K562 (cell line): Measurements from ENCODE around the gene HMOX1. TPM values are rescaled to one million over a fixed set of nuclear protein-coding genes. Genes with fewer than 3 reads are reported as not detected.
"Not testable (repeated sequence)": the region's sequence is repeated elsewhere in the genome, so short reads cannot be mapped to it uniquely, and the experiment has no call there.

Experiments used
- ATAC-seq: fragments of 200-7000 bp; cut with Tn5 transposase; 3 replicates; pipeline ENCODE4 v1.9.1; 2020; ENCODE audit warnings: moderate library complexity
- BruUV-seq: library from RNA; stranded (reverse); fragments of 400-500 nt; replicated peaks from 2 replicates; lab custom pipeline; 2021; lab: Mats Ljungman, UMichigan
- CTCF ChIA-PET: fragments of 300-600 bp; formaldehyde crosslinking; extraction: SDS; loops from one replicate; lab custom pipeline; 2021; ENCODE audit warnings: low intra/inter-chr PET ratio; lab: Yijun Ruan, JAX
- POLR2A ChIA-PET: fragments of 300-600, 350-650 bp; sonication (Branson Sonifier 250); formaldehyde crosslinking; extraction: SDS; loops from one replicate; lab custom pipeline; 2021; ENCODE audit warnings: antibody characterized with exemption, inconsistent platforms; lab: Yijun Ruan, JAX
- DNase-seq, 4 experiments: peaks; one replicate each; pipeline versions ENCODE4 v3.0.0 to v3.0.0-alpha.2; 2011 to 2018; ENCODE audit warnings: low spot score in 3 of 4, mixed read lengths in 3 of 4; ENCODE audit errors: extremely low read depth in 1 of 4
- FAIRE-seq: peaks from 2 replicates; lab custom pipeline; 2011; peaks lifted over from hg19 to GRCh38; lab: Jason Lieb, UNC
- H2AFZ ChIP-seq: 2 replicates; pipeline ENCODE4 v1.6.0; 2011; ENCODE audit warnings: low read depth, low read length, control low read depth, inconsistent platforms
- H3K27ac ChIP-seq: fragments of 200-600 bp; 3 replicates; pipeline ENCODE4 v1.8.0; 2011; ENCODE audit warnings: low read depth, mild to moderate bottlenecking, control low read depth, inconsistent platforms, low read length, moderate library complexity, mixed read lengths; ENCODE audit errors: extremely low read depth
- H3K27me3 ChIP-seq, 2 experiments: fragments of 300-600 bp in 1 of 2; 2 replicates in 1 of 2; 3 replicates in 1 of 2; pipeline versions ENCODE4 v1.6.0 to v1.8.0; 2011; ENCODE audit warnings: inconsistent platforms in 2 of 2, low read length in 2 of 2, mild to moderate bottlenecking in 1 of 2, mixed read lengths in 1 of 2, moderate library complexity in 1 of 2; ENCODE audit not compliant: control insufficient read depth in 2 of 2, insufficient read depth in 2 of 2
- H3K36me3 ChIP-seq: fragments of 300-600 bp; 3 replicates; pipeline ENCODE4 v1.8.0; 2011; ENCODE audit warnings: mild to moderate bottlenecking, low read length, inconsistent platforms; ENCODE audit not compliant: control insufficient read depth, insufficient read depth
- H3K4me1 ChIP-seq, 2 experiments: fragments of 200-600 bp in 1 of 2; replicated peaks in 1 of 2; 2 replicates in 1 of 2; 3 replicates in 1 of 2; pipeline versions ENCODE4 v1.5.1 to v1.8.0; 2011; ENCODE audit warnings: inconsistent platforms in 2 of 2, low read length in 2 of 2, mild to moderate bottlenecking in 1 of 2, mixed read lengths in 1 of 2, moderate library complexity in 1 of 2; ENCODE audit not compliant: control insufficient read depth in 2 of 2, insufficient read depth in 2 of 2
- H3K4me2 ChIP-seq: 2 replicates; pipeline ENCODE4 v1.6.1; 2011; ENCODE audit warnings: low read length, control low read depth, inconsistent platforms, mixed read lengths; ENCODE audit not compliant: insufficient read depth
- H3K4me3 ChIP-seq: fragments of 200-600 bp; sonication (generic), shearing (Covaris generic); 2 replicates; pipeline ENCODE4 v1.5.1; 2016; ENCODE audit warnings: control low read depth, inconsistent platforms
- H3K79me2 ChIP-seq: fragments of 200-600 bp; 3 replicates; pipeline ENCODE4 v1.8.0; 2011; ENCODE audit warnings: low read length, inconsistent platforms; ENCODE audit not compliant: control insufficient read depth, insufficient read depth
- H3K9ac ChIP-seq, 2 experiments: 2 replicates each; pipeline versions ENCODE4 v1.6.0 to v1.6.1; 2011; ENCODE audit warnings: low read depth in 2 of 2, low read length in 2 of 2, control low read depth in 1 of 2, inconsistent platforms in 1 of 2, mild to moderate bottlenecking in 1 of 2, mixed read lengths in 1 of 2; ENCODE audit not compliant: insufficient read depth in 1 of 2
- H3K9me1 ChIP-seq: one replicate; pipeline ENCODE4 v1.6.0; 2011; ENCODE audit warnings: inconsistent platforms, mild to moderate bottlenecking, low read length, moderate library complexity; ENCODE audit not compliant: control insufficient read depth, insufficient read depth
- H3K9me3 ChIP-seq: replicated peaks from 2 replicates; pipeline ENCODE4 v1.5.1; 2011; ENCODE audit warnings: low read depth, low read length, inconsistent platforms; ENCODE audit not compliant: control insufficient read depth, insufficient read depth
- H4K20me1 ChIP-seq: replicated peaks from 2 replicates; pipeline ENCODE4 v1.6.1; 2011; ENCODE audit warnings: low read length, inconsistent platforms, mixed read lengths; ENCODE audit not compliant: control insufficient read depth, insufficient read depth
- MTA2 ChIP-seq: fragments of 450-650 bp; IDR thresholded peaks from 2 replicates; pipeline ENCODE4 v1.6.1; 2016; ENCODE audit warnings: low read depth
- NFE2 ChIP-seq: IDR thresholded peaks from 2 replicates; pipeline ENCODE4 v1.6.1; 2014; ENCODE audit warnings: antibody characterized with exemption, low read depth
- WGBS: fragments of 100-300 bp; shearing (Covaris generic); methylation state at CpG from one replicate; pipeline ENCODE4 v1.1.6; 2016; ENCODE audit warnings: low coverage, mixed read lengths; ENCODE audit not compliant: insufficient coverage; ENCODE audit errors: missing lambda C conversion rate; 5-methylcytosine and 5-hydroxymethylcytosine counted together
- in situ Hi-C: fragments of 300-500 bp; cut with MboI; formaldehyde crosslinking; loops from 4 replicates; pipeline ENCODE4 v1.15.0; 2018; ENCODE audit warnings: inconsistent platforms, mixed read lengths
- intact Hi-C: fragments of 100-400 bp; cut with micrococcal nuclease; formaldehyde crosslinking; loops from 2 replicates; pipeline ENCODE4 v1.14.2; 2022
- polyA plus RNA-seq, 8 experiments: library from polyadenylated mRNA; depleted of rRNA in 4 of 8; stranded (reverse) in 5 of 8; unstranded in 3 of 8; fragments of >200 nt; fragmentation: Nextera tagmentation in 2 of 8; fragmentation: Illumina TruSeq in 1 of 8; extraction: Ambion mirVana in 2 of 8; extraction: Trizol in 1 of 8; gene quantifications; 2 replicates each; pipeline versions ENCODE4 v1.2.1 to v1.2.3, GENCODE V29; 2011 to 2014; ENCODE audit warnings: inconsistent platforms in 1 of 8, missing spikeins in 1 of 8
- total RNA-seq, 7 experiments: library from RNA; depleted of rRNA in 6 of 7; stranded (reverse); fragments of >200 nt in 6 of 7; fragmentation: Illumina TruSeq in 2 of 7; extraction: Trizol in 2 of 7; gene quantifications; 2 replicates each; pipeline versions ENCODE4 v1.2.1 to v1.2.3, GENCODE V29; 2011 to 2021; ENCODE audit warnings: low replicate concordance in 1 of 7

HMOX1 gene
- total and polyA plus RNA-seq, 9 of the 15 experiments (the other 6 are each of a cell fraction or from before 2014, with no cell fraction given): not detected

DNA sequence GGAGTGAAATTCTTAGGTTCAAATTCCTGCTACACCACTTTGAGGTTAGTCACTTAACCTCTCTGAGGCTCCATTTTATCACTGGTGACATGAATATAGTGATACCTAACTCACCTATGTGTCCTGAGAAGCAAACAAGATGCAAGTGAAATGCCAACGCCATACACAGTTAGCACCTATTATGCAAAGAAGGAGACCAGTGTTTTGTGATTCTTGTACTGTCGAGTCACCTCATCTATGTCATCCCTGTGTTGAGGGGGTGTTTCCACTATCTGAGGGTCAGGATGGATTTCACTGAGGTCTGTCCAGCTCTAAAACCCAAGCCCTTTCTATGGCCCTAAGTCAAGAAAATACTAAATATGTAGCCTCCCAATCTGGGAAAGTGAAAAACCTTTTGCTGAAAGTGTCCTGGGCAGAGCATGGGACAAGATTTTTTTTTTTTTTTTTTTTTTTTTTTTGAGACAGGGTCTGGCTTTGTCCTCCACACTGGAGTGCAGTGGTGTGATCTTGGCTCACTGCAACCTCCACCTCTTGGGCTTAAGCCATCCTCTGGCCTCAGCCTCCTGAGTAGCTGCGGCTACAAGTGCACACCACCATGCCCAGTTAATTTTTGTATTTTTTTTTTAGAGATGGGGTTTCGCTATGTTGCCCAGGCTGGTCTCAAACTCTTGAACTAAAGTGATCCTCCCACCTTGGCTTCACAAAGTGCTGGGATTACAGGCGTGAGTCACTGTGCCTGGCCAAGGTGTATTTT is 14.1 kb downstream of the HMOX1 start:
- in situ Hi-C loops: no loop called here
- H3K4me3 ChIP-seq: no peak overlapping the region
- H3K27me3 ChIP-seq: no peaks in the 10 kb centered on the region
- TF ChIP-seq NFE2 (peak; percentile 8; the same call in 1 of the 2 replicates), MTA2 (no peak)
- peaks cover 8% of the 10 kb centered on the region; the same call in 2 of the 3 replicates for H3K79me2 ChIP-seq
- no peak overlapping the region for H2AFZ ChIP-seq
- no peak for FAIRE-seq
- BruUV-seq: no TSS peak
- no peaks in the 10 kb centered on the region for H3K36me3 ChIP-seq
- H3K4me2 ChIP-seq: no peak overlapping the region
- ChIA-PET CTCF (no interaction called here), POLR2A (no interaction called here)
- no peaks in the 10 kb centered on the region for H4K20me1 ChIP-seq
- WGBS: 58% methylated on average over 3 of the region's 5 CpGs
- intact Hi-C loops: no loop called here
- no peak overlapping the region for H3K27ac ChIP-seq
- H3K9me3 ChIP-seq: no peaks in the 10 kb centered on the region
- H3K9ac ChIP-seq: no peak overlapping the region
- H3K4me1 ChIP-seq: peaks cover 8 to 12% of the 10 kb centered on the region in 2 experiments; a peak in 4 of 5 replicates
- no peaks in the 10 kb centered on the region for H3K9me1 ChIP-seq
- DNase-seq: no peak
- ATAC-seq: no peak

DNA sequence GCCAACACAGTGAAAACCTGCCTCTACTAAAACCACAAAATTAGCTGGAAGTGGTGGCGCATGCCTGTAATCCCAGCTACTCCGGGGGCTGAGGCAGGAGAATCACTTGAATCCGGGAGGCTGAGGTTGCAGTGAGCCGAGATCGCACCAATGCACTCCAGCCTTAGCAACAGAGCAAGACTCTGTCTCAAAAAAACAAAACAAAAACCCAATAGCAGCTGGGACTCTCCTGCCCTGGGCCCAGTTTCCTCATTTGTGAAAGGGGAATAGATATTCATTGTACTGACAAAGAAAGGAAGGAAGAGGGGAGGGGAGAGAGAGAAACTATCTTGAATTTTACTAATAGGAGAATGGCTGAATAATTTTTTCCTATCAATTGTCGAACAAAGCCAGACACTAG is 15.7 kb downstream of the HMOX1 start:
- H3K27me3 ChIP-seq, FAIRE-seq, BruUV-seq, H3K9me1 ChIP-seq, in situ Hi-C loops, ATAC-seq, H2AFZ ChIP-seq, H3K36me3 ChIP-seq, H3K9me3 ChIP-seq, CTCF ChIA-PET, H3K27ac ChIP-seq, H3K4me2 ChIP-seq, H3K4me3 ChIP-seq, H3K9ac ChIP-seq, H4K20me1 ChIP-seq, intact Hi-C loops, DNase-seq: not testable (repeated sequence)
- Histone ChIP-seq H3K79me2 (peaks cover 24% of the 10 kb centered on the region), H3K4me1 (peaks cover 15 to 20% of the 10 kb centered on the region in 2 experiments; a peak in 4 of 5 replicates)
- POLR2A ChIA-PET: interaction anchor here (0.5 to 0.8 kb wide), 2 partner anchors 15 to 21 kb away, joined by 3 read pairs; no protein-coding TSS in a partner anchor
- 88% methylated on average over 5 of the region's 6 CpGs for WGBS
